Activated CD4-positive, alpha-beta T cell treated with anti-CD3 and anti-CD28 coated beads for 1 hour (primary cell): ENCODE measurements around the gene COX8C.
"Not testable (repeated sequence)": the region's sequence is repeated elsewhere in the genome, so short reads cannot be mapped to it uniquely, and the experiment has no call there.

Experiments
- DNase-seq: peaks from one replicate; pipeline ENCODE4 v3.0.0-alpha.2; 2020

Gene COX8C

DNA sequence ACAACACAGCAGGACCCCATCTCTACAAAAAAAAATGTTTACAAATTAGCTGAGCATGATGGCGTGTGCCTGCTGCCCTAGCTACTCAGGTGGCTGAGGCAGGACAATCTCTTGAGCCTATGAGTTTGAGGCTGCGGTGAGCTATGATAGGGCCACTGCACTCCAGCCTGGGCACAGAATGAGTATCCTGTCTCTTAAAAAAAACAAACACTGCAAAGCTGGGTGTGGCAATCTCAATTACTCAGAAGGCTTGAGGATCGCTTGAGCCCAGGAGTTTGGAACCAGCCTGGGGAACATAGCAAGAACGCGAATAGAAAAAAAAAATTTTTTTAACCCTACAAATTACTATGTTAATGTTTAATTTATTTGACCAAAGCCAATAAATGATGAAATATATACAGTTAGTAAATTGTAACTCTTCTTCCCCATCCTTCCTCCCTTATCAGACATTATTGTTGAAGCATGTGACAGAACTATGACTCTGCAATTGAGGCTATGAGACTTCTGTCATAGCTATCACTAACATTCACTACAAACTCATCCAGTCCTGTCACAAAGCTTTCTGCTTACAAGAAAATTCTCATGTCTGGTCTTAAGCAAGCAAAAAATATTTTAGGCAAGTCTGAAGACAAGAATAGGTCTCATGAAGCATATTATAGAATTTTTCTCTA lies 23.9 kb upstream of the COX8C start:
- DNase-seq = no peak

DNA sequence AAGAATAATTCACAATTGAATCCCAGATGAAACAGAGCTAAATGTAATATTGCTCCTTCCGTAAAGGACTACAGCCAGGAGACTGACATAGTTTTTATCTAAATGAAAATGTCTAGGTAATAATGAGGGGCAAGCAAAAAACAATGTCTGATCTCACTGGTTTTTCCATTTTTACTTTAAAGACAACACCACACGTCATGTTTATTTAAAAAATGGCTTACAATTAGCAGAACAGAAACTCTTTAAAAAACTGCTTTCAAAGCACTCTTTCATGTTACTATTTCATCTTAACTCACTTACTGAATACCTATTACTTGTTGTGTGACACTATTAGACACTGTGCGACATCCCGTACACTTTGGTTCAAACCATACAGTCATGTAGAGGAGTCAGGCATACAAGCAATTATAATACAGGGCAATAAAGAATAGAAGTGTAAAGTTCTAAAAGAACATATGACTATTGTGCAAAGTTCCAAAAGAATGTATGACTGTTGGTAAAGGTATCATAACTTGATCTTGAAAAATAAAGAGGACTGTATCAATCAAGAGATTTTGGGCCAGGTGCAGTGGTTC lies 23.3 kb upstream of the COX8C start:
- no peak for DNase-seq

DNA sequence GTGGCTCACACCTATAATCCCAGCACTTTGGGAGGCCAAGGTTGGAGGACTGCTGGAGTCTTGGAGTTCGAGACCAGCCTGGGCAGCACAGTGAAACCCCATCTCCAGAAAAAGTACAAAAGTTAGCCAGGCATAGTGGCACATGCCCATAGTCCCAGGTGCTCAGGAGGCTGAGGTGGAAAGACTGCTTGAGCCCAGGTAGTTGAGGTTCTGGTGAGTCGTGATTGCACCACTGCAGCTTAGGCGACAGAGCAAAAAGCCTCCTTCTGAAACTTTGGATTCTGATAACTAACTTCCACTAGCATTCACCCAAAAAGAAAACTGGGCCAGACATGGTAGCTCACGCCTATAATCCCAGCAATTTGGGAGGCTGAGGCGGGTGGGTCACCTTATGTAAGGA lies 20.8 kb upstream of the COX8C start:
- DNase-seq = no peak

- no peak for DNase-seq
Measured at GRCh38 chr14:93328546-93328945, 18.4 kb upstream of the COX8C start.

DNA sequence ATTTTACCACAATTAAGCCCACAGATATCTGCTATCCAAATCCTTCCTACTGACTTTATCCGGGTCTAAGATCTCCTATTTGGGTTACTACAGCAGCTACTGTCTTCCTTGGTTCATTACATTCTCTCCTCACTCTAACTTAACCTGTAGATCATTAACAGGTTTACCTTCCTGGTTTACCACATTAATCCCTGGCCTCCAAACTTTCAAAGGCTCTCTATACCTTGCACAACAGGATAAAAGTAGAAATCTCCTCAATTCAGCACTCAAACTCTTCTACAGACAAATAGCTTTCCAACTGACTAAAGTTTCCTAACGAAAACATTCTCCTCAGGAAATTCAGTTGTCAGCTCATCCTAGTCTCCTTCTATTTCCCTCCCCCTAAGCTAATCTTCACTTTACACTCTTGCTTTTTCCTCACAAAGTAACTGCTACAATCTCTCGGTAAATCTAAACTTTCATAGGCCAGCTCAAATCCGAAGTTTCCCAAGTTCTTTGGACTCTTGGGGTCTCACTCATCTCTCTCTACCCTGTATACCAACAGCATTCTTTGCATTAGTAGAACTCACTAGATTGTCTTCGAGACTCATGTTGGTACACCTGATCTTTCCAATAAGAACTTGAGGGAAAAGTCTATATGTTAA lies 16.9 kb upstream of the COX8C start:
- no peak for DNase-seq

DNA sequence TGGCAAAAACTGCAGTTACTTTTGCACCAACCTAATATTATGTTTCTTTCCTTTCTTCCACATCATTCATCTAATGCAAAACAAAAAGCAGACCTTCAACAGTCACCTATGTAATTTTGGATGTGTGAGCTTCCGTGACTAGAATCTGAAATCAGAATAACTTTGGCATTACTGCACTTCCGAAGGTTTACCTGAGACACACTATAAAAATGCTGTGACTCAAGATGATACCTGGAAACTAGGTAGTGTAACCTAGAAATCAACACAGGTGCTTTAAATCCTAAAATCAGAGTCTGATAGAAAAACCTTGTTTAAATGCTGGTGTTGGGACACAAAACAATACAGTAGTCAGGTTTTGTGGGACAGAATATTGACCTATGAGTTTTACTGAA lies 16.4 kb upstream of the COX8C start:
- DNase-seq = no peak

GRCh38 chr14:93331002-93331727 lies 15.8 kb upstream of the COX8C start:
- DNase-seq = no peak

- DNase-seq = no peak
Measured at GRCh38 chr14:93331728-93332396, 15.1 kb upstream of the COX8C start.

DNA sequence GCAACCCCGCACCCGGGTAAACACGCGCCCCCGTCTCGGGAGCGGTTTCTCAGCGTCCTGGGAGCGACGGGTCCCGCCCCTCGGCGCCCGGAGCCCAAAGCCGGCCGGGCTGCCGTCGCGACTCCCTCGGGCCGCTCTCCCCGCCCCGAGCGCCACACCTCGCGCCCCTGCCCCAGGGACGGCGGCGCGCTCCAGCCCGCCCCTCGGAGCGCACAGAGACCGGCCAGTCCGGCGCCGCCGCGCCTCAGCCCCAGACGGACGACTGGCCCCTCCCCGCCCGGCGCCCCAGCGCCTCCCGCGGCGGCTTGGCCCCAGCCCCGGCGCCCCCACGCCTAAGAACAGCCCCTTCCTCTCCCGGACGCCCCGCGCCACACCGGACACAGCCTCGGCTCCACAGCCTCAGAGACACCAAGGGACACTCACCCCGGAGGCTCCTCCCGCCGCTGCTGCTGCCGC lies 14.6 kb upstream of the COX8C start:
- no peak for DNase-seq

- DNase-seq = peak; percentile 90
Measured at GRCh38 chr14:93332853-93333630, 13.9 kb upstream of the COX8C start, which contains the start of gene BTBD7. Gene BTBD7 (minus strand): TSS chr14:93333036. CDS start chr14:93296051, 36,985 bp downstream.

GRCh38 chr14:93333631-93334103 lies 13.3 kb upstream of the COX8C start:
- DNase-seq = no peak

DNA sequence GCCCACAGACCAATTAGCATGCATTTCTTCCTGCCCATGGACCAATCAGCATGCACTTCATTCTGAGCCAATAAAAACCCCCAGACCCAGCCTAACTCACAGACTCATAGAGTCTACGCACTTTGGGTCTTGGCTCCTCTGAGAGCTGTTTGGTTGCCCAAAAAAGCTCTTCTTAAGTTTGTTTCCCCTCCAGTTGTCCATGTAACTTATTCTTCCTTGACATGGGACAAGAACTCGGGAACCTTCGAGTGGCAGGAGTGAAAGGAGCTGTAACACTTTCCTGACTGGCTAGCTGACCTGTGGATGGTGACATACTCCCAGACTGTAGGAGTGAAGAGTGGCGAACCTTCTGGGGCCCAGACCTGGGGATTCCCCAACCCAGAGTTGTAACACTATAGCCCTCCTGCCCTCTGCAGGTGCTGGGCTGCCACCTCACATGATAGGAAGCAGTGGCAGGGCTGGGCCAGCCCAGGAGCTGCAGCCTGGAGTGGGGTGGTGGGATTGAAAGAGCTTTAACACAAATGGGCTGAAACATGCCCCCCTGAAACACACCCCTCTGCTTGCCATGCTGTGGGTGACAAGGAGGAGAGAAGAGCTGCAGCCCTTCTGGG lies 9.7 kb upstream of the COX8C start:
- DNase-seq = no peak

- no peak for DNase-seq
Measured at GRCh38 chr14:93337884-93338283, 9.1 kb upstream of the COX8C start.

DNA sequence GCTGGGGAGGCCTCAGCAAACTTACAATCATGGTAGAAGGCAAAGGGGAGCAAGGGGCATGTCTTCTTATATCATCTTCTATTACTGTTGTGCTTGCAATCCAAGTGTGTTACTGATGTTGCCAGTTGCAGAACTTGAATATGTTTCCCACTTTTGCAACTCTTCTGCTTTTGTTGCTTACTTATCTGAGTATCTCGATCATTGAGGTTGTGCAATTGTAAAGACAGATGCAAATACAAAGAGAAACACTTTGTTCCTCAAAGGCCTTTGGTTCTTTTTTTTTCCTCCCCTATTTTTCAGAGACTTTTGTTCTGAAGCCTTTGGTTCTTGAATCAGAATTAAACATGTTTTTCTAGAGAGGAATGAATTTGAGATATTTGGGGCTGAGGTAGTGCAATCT lies 3.7 kb upstream of the COX8C start:
- DNase-seq = no peak

GRCh38 chr14:93343797-93344196 lies 3.2 kb upstream of the COX8C start:
- DNase-seq = no peak

DNA sequence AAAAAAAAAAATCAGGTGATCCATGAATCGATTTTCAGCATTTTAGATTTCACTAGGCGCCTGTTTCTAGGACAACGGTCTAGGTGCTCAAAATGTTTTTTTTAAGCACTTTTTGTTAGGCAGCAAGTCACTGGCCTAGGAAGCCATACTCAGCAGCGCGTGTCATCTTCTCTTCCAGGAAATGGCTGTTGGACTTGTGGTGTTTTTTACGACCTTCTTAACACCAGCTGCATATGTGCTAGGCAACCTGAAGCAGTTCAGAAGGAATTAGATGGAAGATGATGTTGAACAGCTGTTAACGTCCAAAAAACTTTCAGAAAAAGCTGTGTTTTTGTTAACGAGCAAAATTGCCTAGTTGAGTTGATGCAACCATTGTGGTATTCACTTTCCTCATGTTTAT lies 868 bp downstream of the COX8C start:
- no peak for DNase-seq

- DNase-seq = no peak
Measured at GRCh38 chr14:93348292-93348691, 1.3 kb downstream of the COX8C start.

DNA sequence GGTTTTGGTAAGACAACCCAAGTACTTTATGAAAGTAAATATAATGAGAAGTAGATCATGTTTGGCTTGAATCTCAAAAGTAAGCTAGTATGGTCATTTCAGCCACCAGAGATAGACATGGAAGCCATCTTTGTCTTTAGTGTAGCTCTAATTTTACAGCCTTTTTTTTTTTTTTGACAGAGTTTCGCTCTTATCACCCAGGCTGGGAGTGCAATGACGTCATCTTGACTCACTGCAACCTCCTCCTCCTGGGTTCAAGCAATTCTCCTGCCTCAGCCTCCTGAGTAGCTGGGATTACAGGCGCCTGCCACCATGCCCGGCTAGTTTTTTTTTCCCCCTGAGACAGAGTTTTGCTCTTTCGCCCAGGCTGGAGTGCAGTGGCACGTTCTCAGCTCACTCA lies 7.9 kb downstream of the COX8C start:
- DNase-seq = not testable (repeated sequence)

DNA sequence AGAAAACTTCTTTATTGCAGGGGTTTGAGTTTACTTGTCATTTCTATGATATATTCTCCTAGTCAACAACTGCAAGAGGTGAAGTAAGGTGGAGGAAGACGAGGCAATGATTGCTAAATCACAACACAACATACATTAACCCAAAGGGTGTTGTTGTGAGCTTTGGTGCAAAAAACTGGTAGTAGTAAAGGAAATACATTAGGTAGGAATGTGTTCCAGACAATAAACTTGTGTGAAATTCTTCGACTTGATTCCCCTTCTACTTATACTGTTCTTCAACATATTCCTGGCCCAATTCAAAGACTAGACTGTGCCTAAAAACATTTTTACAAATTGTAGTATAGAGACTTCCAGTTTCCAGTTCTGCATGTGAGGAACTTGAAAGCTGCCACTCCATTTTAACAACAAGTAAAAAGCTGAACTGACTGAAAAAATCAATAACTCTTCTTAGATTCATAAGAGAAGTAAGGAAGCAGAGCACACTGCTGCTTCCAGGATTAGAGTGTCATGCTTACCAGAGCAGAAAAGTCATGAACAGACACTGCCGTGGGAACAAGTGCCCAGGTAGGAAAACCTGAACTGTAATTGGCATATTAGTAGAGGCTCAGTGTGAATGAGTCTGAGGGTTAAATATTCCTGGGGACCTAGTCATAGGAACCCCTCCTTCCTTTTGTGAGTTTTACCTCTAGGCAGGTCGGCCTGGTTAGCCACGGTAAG lies 22.2 kb downstream of the COX8C start:
- DNase-seq = no peak

DNA sequence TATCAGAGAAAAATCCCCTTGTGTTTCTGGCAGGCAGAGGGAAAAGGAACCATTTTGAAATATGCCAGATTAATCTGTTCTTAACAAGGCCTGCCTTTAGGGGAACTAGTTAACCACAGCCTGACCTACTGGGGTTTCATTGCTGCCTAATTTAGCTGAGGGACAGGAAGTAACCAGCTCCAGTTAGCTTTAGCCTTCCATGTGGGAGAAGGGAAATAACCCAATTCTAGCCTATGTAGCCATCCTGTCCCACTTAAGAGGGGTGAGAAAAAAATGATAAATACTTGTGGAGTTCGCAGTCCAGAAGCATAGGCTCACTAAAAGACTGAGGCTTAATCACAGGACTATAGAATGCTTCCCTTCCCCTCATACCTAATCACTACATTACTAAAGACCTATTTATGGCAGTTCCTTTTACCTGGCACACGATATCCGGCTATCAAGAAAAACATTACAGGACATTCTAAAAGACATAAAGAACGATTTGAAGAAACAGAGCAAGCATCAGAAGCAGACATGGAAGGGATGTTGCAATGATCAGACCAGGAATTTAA lies 22.8 kb downstream of the COX8C start:
- DNase-seq = no peak
